PFSK-1 (cell line): ENCODE results near the gene ALG1L2.

ENCODE experiments used
- FOXP2 ChIP-seq: optimal IDR thresholded peaks from 2 replicates; pipeline ENCODE3; 2011; ENCODE audit warnings: borderline replicate concordance, control low read depth, inconsistent platforms; ENCODE audit not compliant: insufficient read depth; ENCODE audit errors: extremely low read length, extremely low read depth
- POLR2AphosphoS5 ChIP-seq: IDR thresholded peaks from 2 replicates; pipeline ENCODE4 v1.6.1; 2012; ENCODE audit warnings: low read depth, mild to moderate bottlenecking, control low read depth, low read length, moderate library complexity
- REST ChIP-seq, 2 experiments: IDR thresholded peaks; 2 replicates each; pipeline versions ENCODE4 v1.6.1 to v1.8.0; 2011 to 2012; ENCODE audit warnings: low read depth in 2 of 2, low read length in 2 of 2, control low read depth in 1 of 2, inconsistent platforms in 1 of 2, mild to moderate bottlenecking in 1 of 2, moderate library complexity in 1 of 2; ENCODE audit not compliant: insufficient read depth in 1 of 2
- SIN3A ChIP-seq: IDR thresholded peaks from 2 replicates; pipeline ENCODE4 v1.6.1; 2012; ENCODE audit warnings: mild to moderate bottlenecking, low read length, moderate library complexity, borderline replicate concordance; ENCODE audit not compliant: insufficient read depth
- TAF1 ChIP-seq: IDR thresholded peaks from 2 replicates; pipeline ENCODE4 v1.6.1; 2012; ENCODE audit warnings: low read length, control low read depth, borderline replicate concordance; ENCODE audit not compliant: insufficient read depth

The ALG1L2 gene

GRCh38 chr3:130084436-130084980, 2.9 kb downstream of the ALG1L2 start:
- TF ChIP-seq REST (IDR thresholded peaks at IDR 0.05; ENCODE audit: insufficient read depth in 1 of 2, low read depth in 2 of 2, low read length in 2 of 2) (no peak), SIN3A (no peak), TAF1 (no peak), POLR2AphosphoS5 (no peak), FOXP2 (no peak)

- TF ChIP-seq POLR2AphosphoS5 (no peak), REST (IDR thresholded peaks at IDR 0.05; ENCODE audit: insufficient read depth in 1 of 2, low read depth in 2 of 2, low read length in 2 of 2) (no peak), FOXP2 (no peak)
Observed at GRCh38 chr3:130085881-130086280, 4.2 kb downstream of the ALG1L2 start.

GRCh38 chr3:130088061-130088460, 6.4 kb downstream of the ALG1L2 start:
- no peak for TF ChIP-seq TAF1

- TF ChIP-seq REST (IDR thresholded peaks at IDR 0.05; ENCODE audit: insufficient read depth in 1 of 2, low read depth in 2 of 2, low read length in 2 of 2) (no peak), SIN3A (no peak), FOXP2 (no peak), TAF1 (no peak), POLR2AphosphoS5 (no peak)
Observed at GRCh38 chr3:130091958-130092357, 10.3 kb downstream of the ALG1L2 start.

GRCh38 chr3:130093741-130094391, 12.2 kb downstream of the ALG1L2 start:
- no peak for TF ChIP-seq TAF1
- TF ChIP-seq REST (IDR thresholded peaks at IDR 0.05; ENCODE audit: insufficient read depth in 1 of 2, low read depth in 2 of 2, low read length in 2 of 2) = no peak
